ENCODE results near the gene KCNQ1. TPM values are rescaled to one million over a fixed set of nuclear protein-coding genes. Genes with fewer than 3 reads are reported as not detected.

Gene KCNQ1
- polyA plus RNA-seq, 4 donors, result 18.4 to 54.4 (median 21.3) TPM

- H3K27ac ChIP-seq (ENCODE audit: low read depth in 1 of 3, low read length in 2 of 3), result no peak overlapping the region
- DNase-seq (no peak), FAIRE-seq (no peak)
- peaks cover 0 to 44% (median 2%) of the 10 kb centered on the region in 3 donors for H3K4me1 ChIP-seq (ENCODE audit: control insufficient read depth in 3 of 3, insufficient read depth in 2 of 3, low read depth in 1 of 3, low read length in 2 of 3)
- no peak overlapping the region for H3K4me3 ChIP-seq (ENCODE audit: low read depth in 1 of 3, low read length in 3 of 3)
- H3K27me3 ChIP-seq (ENCODE audit: control insufficient read depth in 3 of 3, insufficient read depth in 3 of 3, low read length in 3 of 3), result no peaks in the 10 kb centered on the region
- WGBS, 3 donors, result 75 to 81% (median 80%) methylated on average over 17 of the region's 17 CpGs
- H3K9me3 ChIP-seq (ENCODE audit: control insufficient read depth in 2 of 2, insufficient read depth in 1 of 2, low read depth in 1 of 2, low read length in 1 of 2), result no peaks in the 10 kb centered on the region
- H3K36me3 ChIP-seq (ENCODE audit: control insufficient read depth in 3 of 3, insufficient read depth in 2 of 3, low read depth in 1 of 3, low read length in 3 of 3), result peaks cover 0 to 30% (median 0%) of the 10 kb centered on the region in 3 donors
Observed at GRCh38 chr11:2579315-2580060, 134.7 kb downstream of the KCNQ1 start.

GRCh38 chr11:2580061-2580421 lies 135.2 kb downstream of the KCNQ1 start:
- Histone ChIP-seq H3K4me1 (ENCODE audit: control insufficient read depth in 3 of 3, insufficient read depth in 2 of 3, low read depth in 1 of 3, low read length in 2 of 3) (peaks cover 0 to 39% (median 2%) of the 10 kb centered on the region in 3 donors), H3K27me3 (ENCODE audit: control insufficient read depth in 3 of 3, insufficient read depth in 3 of 3, low read length in 3 of 3) (no peaks in the 10 kb centered on the region), H3K9me3 (ENCODE audit: control insufficient read depth in 2 of 2, insufficient read depth in 1 of 2, low read depth in 1 of 2, low read length in 1 of 2) (no peaks in the 10 kb centered on the region), H3K4me3 (ENCODE audit: low read depth in 1 of 3, low read length in 3 of 3) (no peak overlapping the region), H3K36me3 (ENCODE audit: control insufficient read depth in 3 of 3, insufficient read depth in 2 of 3, low read depth in 1 of 3, low read length in 3 of 3) (peaks cover 0 to 26% (median 0%) of the 10 kb centered on the region in 3 donors), H3K27ac (ENCODE audit: low read depth in 1 of 3, low read length in 2 of 3) (no peak overlapping the region)
- 72 to 81% (median 78%) methylated on average over 10 of the region's 10 CpGs for WGBS, 3 donors
- DNase-seq (no peak), FAIRE-seq (no peak)

- no peak for FAIRE-seq
- Histone ChIP-seq H3K9me3 (ENCODE audit: control insufficient read depth in 2 of 2, insufficient read depth in 1 of 2, low read depth in 1 of 2, low read length in 1 of 2) (no peaks in the 10 kb centered on the region), H3K36me3 (ENCODE audit: control insufficient read depth in 3 of 3, insufficient read depth in 2 of 3, low read depth in 1 of 3, low read length in 3 of 3) (peaks cover 0 to 31% (median 0%) of the 10 kb centered on the region in 3 donors), H3K27ac (ENCODE audit: low read depth in 1 of 3, low read length in 2 of 3) (no peak overlapping the region), H3K27me3 (ENCODE audit: control insufficient read depth in 3 of 3, insufficient read depth in 3 of 3, low read length in 3 of 3) (no peaks in the 10 kb centered on the region), H3K4me3 (ENCODE audit: low read depth in 1 of 3, low read length in 3 of 3) (no peak overlapping the region), H3K4me1 (ENCODE audit: control insufficient read depth in 3 of 3, insufficient read depth in 2 of 3, low read depth in 1 of 3, low read length in 2 of 3) (peaks cover 0 to 34% (median 2%) of the 10 kb centered on the region in 3 donors)
- no peak for DNase-seq
- 87 to 95% (median 88%) methylated on average over 13 of the region's 13 CpGs for WGBS, 3 donors
Observed at GRCh38 chr11:2580571-2581001, 135.8 kb downstream of the KCNQ1 start.

GRCh38 chr11:2581151-2581930 lies 136.5 kb downstream of the KCNQ1 start:
- no peak overlapping the region for H3K4me3 ChIP-seq (ENCODE audit: low read depth in 1 of 3, low read length in 3 of 3)
- no peaks in the 10 kb centered on the region for H3K27me3 ChIP-seq (ENCODE audit: control insufficient read depth in 3 of 3, insufficient read depth in 3 of 3, low read length in 3 of 3)
- no peak for DNase-seq
- peaks cover 0 to 26% (median 0%) of the 10 kb centered on the region in 3 donors for H3K36me3 ChIP-seq (ENCODE audit: control insufficient read depth in 3 of 3, insufficient read depth in 2 of 3, low read depth in 1 of 3, low read length in 3 of 3)
- no peaks in the 10 kb centered on the region for H3K9me3 ChIP-seq (ENCODE audit: control insufficient read depth in 2 of 2, insufficient read depth in 1 of 2, low read depth in 1 of 2, low read length in 1 of 2)
- no peak for FAIRE-seq
- no peak overlapping the region for H3K27ac ChIP-seq (ENCODE audit: low read depth in 1 of 3, low read length in 2 of 3)
- WGBS, 3 donors, result 84 to 91% (median 90%) methylated on average over 22 of the region's 22 CpGs
- peaks cover 0 to 26% (median 0%) of the 10 kb centered on the region in 3 donors for H3K4me1 ChIP-seq (ENCODE audit: control insufficient read depth in 3 of 3, insufficient read depth in 2 of 3, low read depth in 1 of 3, low read length in 2 of 3)

GRCh38 chr11:2581931-2582350 lies 137.1 kb downstream of the KCNQ1 start:
- 92 to 94% (median 93%) methylated on average over 21 to 23 of the region's 23 CpGs for WGBS, 3 donors
- no peak for DNase-seq
- no peak for FAIRE-seq
- Histone ChIP-seq H3K27ac (ENCODE audit: low read depth in 1 of 3, low read length in 2 of 3) (no peak overlapping the region), H3K36me3 (ENCODE audit: control insufficient read depth in 3 of 3, insufficient read depth in 2 of 3, low read depth in 1 of 3, low read length in 3 of 3) (peaks cover 0 to 23% (median 0%) of the 10 kb centered on the region in 3 donors), H3K27me3 (ENCODE audit: control insufficient read depth in 3 of 3, insufficient read depth in 3 of 3, low read length in 3 of 3) (no peaks in the 10 kb centered on the region), H3K4me1 (ENCODE audit: control insufficient read depth in 3 of 3, insufficient read depth in 2 of 3, low read depth in 1 of 3, low read length in 2 of 3) (peaks cover 0 to 20% (median 0%) of the 10 kb centered on the region in 3 donors), H3K4me3 (ENCODE audit: low read depth in 1 of 3, low read length in 3 of 3) (no peak overlapping the region), H3K9me3 (ENCODE audit: control insufficient read depth in 2 of 2, insufficient read depth in 1 of 2, low read depth in 1 of 2, low read length in 1 of 2) (no peaks in the 10 kb centered on the region)

- 79 to 94% (median 83%) methylated on average over 12 of the region's 12 CpGs for WGBS, 3 donors
- no peak overlapping the region for H3K27ac ChIP-seq (ENCODE audit: low read depth in 1 of 3, low read length in 2 of 3)
- no peak overlapping the region for H3K4me3 ChIP-seq (ENCODE audit: low read depth in 1 of 3, low read length in 3 of 3)
- H3K9me3 ChIP-seq (ENCODE audit: control insufficient read depth in 2 of 2, insufficient read depth in 1 of 2, low read depth in 1 of 2, low read length in 1 of 2), result no peaks in the 10 kb centered on the region
- no peak for FAIRE-seq
- no peaks in the 10 kb centered on the region for H3K27me3 ChIP-seq (ENCODE audit: control insufficient read depth in 3 of 3, insufficient read depth in 3 of 3, low read length in 3 of 3)
- peaks cover 0 to 19% (median 0%) of the 10 kb centered on the region in 3 donors for H3K36me3 ChIP-seq (ENCODE audit: control insufficient read depth in 3 of 3, insufficient read depth in 2 of 3, low read depth in 1 of 3, low read length in 3 of 3)
- H3K4me1 ChIP-seq (ENCODE audit: control insufficient read depth in 3 of 3, insufficient read depth in 2 of 3, low read depth in 1 of 3, low read length in 2 of 3), result peaks cover 0 to 15% (median 0%) of the 10 kb centered on the region in 3 donors
- DNase-seq, result no peak
Observed at GRCh38 chr11:2582351-2582945, 137.6 kb downstream of the KCNQ1 start.

- 82 to 91% (median 84%) methylated on average over 33 of the region's 33 CpGs for WGBS, 3 donors
- H3K27me3 ChIP-seq (ENCODE audit: control insufficient read depth in 3 of 3, insufficient read depth in 3 of 3, low read length in 3 of 3), result no peaks in the 10 kb centered on the region
- FAIRE-seq, result no peak
- no peak for DNase-seq
- peaks cover 0 to 9% (median 0%) of the 10 kb centered on the region in 3 donors for H3K4me1 ChIP-seq (ENCODE audit: control insufficient read depth in 3 of 3, insufficient read depth in 2 of 3, low read depth in 1 of 3, low read length in 2 of 3)
- H3K36me3 ChIP-seq (ENCODE audit: control insufficient read depth in 3 of 3, insufficient read depth in 2 of 3, low read depth in 1 of 3, low read length in 3 of 3), result peaks cover 0 to 24% (median 0%) of the 10 kb centered on the region in 3 donors
- no peak overlapping the region for H3K4me3 ChIP-seq (ENCODE audit: low read depth in 1 of 3, low read length in 3 of 3)
- H3K27ac ChIP-seq (ENCODE audit: low read depth in 1 of 3, low read length in 2 of 3), result no peak overlapping the region
- no peaks in the 10 kb centered on the region for H3K9me3 ChIP-seq (ENCODE audit: control insufficient read depth in 2 of 2, insufficient read depth in 1 of 2, low read depth in 1 of 2, low read length in 1 of 2)
Observed at GRCh38 chr11:2582946-2583604, 138.3 kb downstream of the KCNQ1 start.

GRCh38 chr11:2583605-2583958 lies 138.8 kb downstream of the KCNQ1 start:
- peaks cover 0 to 4% (median 0%) of the 10 kb centered on the region in 3 donors for H3K4me1 ChIP-seq (ENCODE audit: control insufficient read depth in 3 of 3, insufficient read depth in 2 of 3, low read depth in 1 of 3, low read length in 2 of 3)
- H3K36me3 ChIP-seq (ENCODE audit: control insufficient read depth in 3 of 3, insufficient read depth in 2 of 3, low read depth in 1 of 3, low read length in 3 of 3), result peaks cover 0 to 28% (median 0%) of the 10 kb centered on the region in 3 donors
- H3K4me3 ChIP-seq (ENCODE audit: low read depth in 1 of 3, low read length in 3 of 3), result no peak overlapping the region
- no peak overlapping the region for H3K27ac ChIP-seq (ENCODE audit: low read depth in 1 of 3, low read length in 2 of 3)
- 90 to 94% (median 91%) methylated on average over 6 of the region's 6 CpGs for WGBS, 3 donors
- H3K9me3 ChIP-seq (ENCODE audit: control insufficient read depth in 2 of 2, insufficient read depth in 1 of 2, low read depth in 1 of 2, low read length in 1 of 2), result no peaks in the 10 kb centered on the region
- no peak for DNase-seq
- no peaks in the 10 kb centered on the region for H3K27me3 ChIP-seq (ENCODE audit: control insufficient read depth in 3 of 3, insufficient read depth in 3 of 3, low read length in 3 of 3)
- no peak for FAIRE-seq

All from small intestine (tissue), 7 donors.